Ovary (tissue), 3 donors: ENCODE measurements around the gene HEBP1.

Experiments used
- EP300 ChIP-seq: sonication (generic); formaldehyde crosslinking; IDR thresholded peaks from one replicate; pipeline ENCODE4 v1.6.1; 2017; ENCODE audit warnings: antibody characterized with exemption
- TF ChIP-seq, protein P1 (sequence below), 3 donors: fragments of 450-650 bp in 2 of 3; fragments of 200-600 bp in 1 of 3; IDR thresholded peaks; one replicate each; pipeline versions ENCODE4 v1.5.1 to v1.8.0; 2016 to 2022; ENCODE audit warnings: antibody characterized with exemption in 3 of 3, mild to moderate bottlenecking in 1 of 3
- donor health status: DM: no; HTN: no; CAD: no.

DNA sequence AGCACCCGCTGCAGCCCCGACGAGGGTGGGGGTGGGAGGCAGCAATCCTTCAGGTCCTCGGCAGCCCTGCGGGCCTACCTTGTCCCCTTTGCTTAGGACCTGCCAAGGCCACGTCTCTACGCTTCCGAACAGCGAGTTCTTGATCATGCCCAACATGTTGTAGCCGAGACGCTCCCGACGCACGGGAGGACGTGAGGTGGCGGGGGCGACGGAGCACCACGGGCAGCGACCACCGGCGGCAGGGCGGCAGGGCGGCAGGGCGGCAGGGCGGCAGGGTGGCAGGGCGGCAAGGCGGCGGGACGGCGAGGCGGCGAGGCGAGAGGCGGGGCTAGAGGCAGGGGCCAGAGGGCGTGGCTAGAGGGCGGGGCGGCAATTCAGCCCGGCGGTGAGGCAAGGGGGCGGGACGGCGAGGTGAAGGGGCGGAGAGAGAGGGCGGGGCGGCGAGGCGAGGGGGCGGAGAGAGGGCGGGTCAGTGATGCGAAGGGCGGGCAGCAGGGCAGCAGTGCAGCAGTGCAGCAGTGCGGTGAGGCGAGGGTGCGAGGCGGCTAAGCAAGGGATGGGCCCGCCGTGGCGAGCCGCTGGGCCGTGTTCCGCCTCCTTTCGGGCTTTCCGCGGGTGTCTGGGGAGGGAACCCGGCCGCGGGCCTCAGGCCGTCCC lies at the start of gene HEBP1:
- TF ChIP-seq, protein P1, sequence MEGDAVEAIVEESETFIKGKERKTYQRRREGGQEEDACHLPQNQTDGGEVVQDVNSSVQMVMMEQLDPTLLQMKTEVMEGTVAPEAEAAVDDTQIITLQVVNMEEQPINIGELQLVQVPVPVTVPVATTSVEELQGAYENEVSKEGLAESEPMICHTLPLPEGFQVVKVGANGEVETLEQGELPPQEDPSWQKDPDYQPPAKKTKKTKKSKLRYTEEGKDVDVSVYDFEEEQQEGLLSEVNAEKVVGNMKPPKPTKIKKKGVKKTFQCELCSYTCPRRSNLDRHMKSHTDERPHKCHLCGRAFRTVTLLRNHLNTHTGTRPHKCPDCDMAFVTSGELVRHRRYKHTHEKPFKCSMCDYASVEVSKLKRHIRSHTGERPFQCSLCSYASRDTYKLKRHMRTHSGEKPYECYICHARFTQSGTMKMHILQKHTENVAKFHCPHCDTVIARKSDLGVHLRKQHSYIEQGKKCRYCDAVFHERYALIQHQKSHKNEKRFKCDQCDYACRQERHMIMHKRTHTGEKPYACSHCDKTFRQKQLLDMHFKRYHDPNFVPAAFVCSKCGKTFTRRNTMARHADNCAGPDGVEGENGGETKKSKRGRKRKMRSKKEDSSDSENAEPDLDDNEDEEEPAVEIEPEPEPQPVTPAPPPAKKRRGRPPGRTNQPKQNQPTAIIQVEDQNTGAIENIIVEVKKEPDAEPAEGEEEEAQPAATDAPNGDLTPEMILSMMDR (IDR thresholded peaks at IDR 0.05) = peak in 1 of 3 donors; percentile 13
- no peak for TF ChIP-seq EP300
